ENCODE measurements around the gene GRAMD1C. TPM values are rescaled to one million over a fixed set of nuclear protein-coding genes. Genes with fewer than 3 reads are reported as not detected.

GRAMD1C gene
- polyA plus RNA-seq, 2 of the 4 experiments (the other 2 are of a cell fraction) = 0.32 to 0.59 TPM

DNA sequence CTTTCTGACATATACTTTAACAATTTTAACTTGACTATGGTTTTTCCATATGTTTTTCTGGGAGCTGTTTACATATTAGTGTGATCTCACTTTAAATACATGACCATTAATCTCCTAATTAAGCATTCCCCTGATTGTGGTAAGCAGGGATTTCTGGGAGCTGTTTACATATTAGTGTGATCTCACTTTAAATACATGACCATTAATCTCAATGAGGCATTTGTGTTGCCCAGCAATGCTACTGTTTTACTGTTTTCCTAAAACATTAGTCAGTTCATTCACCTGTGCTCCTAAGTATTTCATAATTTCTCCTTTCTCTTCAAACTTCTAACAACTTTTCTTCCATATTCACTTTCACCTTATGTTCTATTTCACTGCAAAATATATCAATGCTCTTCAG is 3.6 kb upstream of the GRAMD1C start:
- POLR2A ChIA-PET = no interaction called here
- H3K4me1 ChIP-seq = 0 out of 3 replicates have a peak, but pooled peaks cover 3% of the 10 kb centered on the region
- DNase-seq (ENCODE audit: low read depth in 1 of 2, low spot score in 1 of 2) (no peak), FAIRE-seq (no peak), ATAC-seq (no peak)
- TF ChIP-seq TFCP2L1 (CRISPR knock-in tag; IDR thresholded peaks at IDR 0.05) (no peak), EHF (CRISPR knock-in tag; IDR thresholded peaks at IDR 0.05) (no peak), POLR2A (IDR thresholded peaks at IDR 0.05; ENCODE audit: low read length) (no peak), JUNB (IDR thresholded peaks at IDR 0.05) (no peak), BHLHE40 (IDR thresholded peaks at IDR 0.05; ENCODE audit: low read depth, low read length) (no peak), FOSL2 (IDR thresholded peaks at IDR 0.05) (no peak), FOSL2 (CRISPR knock-in tag; IDR thresholded peaks at IDR 0.05) (no peak), SREBF2 (IDR thresholded peaks at IDR 0.05) (no peak), NFE2L2 (conservative IDR thresholded peaks at IDR 0.05; ENCODE audit: low read length) (no peak)
- H3K4me3 ChIP-seq = no peak overlapping the region
- 0 out of 3 replicates have a peak, but pooled peaks cover 2% of the 10 kb centered on the region for H3K9me3 ChIP-seq
- H3K4me2 ChIP-seq = no peak overlapping the region
- no peak overlapping the region for H3K27ac ChIP-seq
- CTCF ChIA-PET = interaction anchor here (0.9 to 1.3 kb wide), 2 partner anchors 8 to 78 kb away, joined by 3 to 5 read pairs; no protein-coding TSS in a partner anchor

DNA sequence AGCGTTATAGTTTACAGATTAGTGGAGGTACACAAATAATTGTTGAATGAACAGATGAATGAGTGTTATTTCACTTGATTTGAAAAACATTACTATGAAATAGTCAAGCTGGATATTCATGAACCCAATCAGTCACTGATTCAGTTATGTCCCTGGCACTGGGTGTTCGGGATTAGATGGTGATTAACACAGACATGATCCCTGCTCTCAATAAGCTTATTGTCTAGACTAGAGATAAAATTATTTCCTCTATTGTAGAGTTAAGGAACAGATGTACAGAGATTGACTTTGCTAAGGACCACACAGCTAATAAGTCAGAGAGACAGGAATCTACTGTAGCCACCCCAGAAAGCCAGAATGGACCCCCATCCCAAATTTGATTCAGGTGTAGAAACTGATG is 963 bp downstream of the GRAMD1C start:
- Histone ChIP-seq H3K4me2 (peak overlapping the region; percentile 79; the same call in 2 of the 3 replicates), H3K9me3 (no peaks in the 10 kb centered on the region), H3K27ac (no peak overlapping the region), H3K4me3 (no peak overlapping the region), H3K4me1 (no peaks in the 10 kb centered on the region)
- FAIRE-seq (no peak), ATAC-seq (no peak), DNase-seq (ENCODE audit: low read depth in 1 of 2, low spot score in 1 of 2) (no peak)
- POLR2A ChIA-PET = no interaction called here
- CTCF ChIA-PET = interaction anchor here (0.9 to 3.9 kb wide), 6 partner anchors 12 to 316 kb away, joined by 3 to 32 read pairs (median 8); no protein-coding TSS in a partner anchor
- TF ChIP-seq, protein P1, sequence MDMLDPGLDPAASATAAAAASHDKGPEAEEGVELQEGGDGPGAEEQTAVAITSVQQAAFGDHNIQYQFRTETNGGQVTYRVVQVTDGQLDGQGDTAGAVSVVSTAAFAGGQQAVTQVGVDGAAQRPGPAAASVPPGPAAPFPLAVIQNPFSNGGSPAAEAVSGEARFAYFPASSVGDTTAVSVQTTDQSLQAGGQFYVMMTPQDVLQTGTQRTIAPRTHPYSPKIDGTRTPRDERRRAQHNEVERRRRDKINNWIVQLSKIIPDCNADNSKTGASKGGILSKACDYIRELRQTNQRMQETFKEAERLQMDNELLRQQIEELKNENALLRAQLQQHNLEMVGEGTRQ (IDR thresholded peaks at IDR 0.05) = no peak
- no peak for TF ChIP-seq JUN (IDR thresholded peaks at IDR 0.05)
- no peak for TF ChIP-seq FOXS1 (CRISPR knock-in tag; IDR thresholded peaks at IDR 0.05)
- no peak for TF ChIP-seq NFE2L2 (conservative IDR thresholded peaks at IDR 0.05; ENCODE audit: low read length)
- TF ChIP-seq SMC3 (IDR thresholded peaks at IDR 0.05) = no peak
- no peak for TF ChIP-seq BHLHE40 (IDR thresholded peaks at IDR 0.05; ENCODE audit: low read depth, low read length)
- no peak for TF ChIP-seq NPAS2 (CRISPR knock-in tag; IDR thresholded peaks at IDR 0.05; ENCODE audit: borderline replicate concordance)
- TF ChIP-seq HDAC2 (IDR thresholded peaks at IDR 0.05) = no peak
- TF ChIP-seq EP300 (IDR thresholded peaks at IDR 0.05) = no peak
- no peak for TF ChIP-seq POLR2AphosphoS2 (conservative IDR thresholded peaks at IDR 0.05; ENCODE audit: low read length)
- no peak for TF ChIP-seq TFCP2L1 (CRISPR knock-in tag; IDR thresholded peaks at IDR 0.05)
- 83% methylated on average over 2 of the region's 2 CpGs for WGBS (ENCODE audit: missing lambda C conversion rate)

DNA sequence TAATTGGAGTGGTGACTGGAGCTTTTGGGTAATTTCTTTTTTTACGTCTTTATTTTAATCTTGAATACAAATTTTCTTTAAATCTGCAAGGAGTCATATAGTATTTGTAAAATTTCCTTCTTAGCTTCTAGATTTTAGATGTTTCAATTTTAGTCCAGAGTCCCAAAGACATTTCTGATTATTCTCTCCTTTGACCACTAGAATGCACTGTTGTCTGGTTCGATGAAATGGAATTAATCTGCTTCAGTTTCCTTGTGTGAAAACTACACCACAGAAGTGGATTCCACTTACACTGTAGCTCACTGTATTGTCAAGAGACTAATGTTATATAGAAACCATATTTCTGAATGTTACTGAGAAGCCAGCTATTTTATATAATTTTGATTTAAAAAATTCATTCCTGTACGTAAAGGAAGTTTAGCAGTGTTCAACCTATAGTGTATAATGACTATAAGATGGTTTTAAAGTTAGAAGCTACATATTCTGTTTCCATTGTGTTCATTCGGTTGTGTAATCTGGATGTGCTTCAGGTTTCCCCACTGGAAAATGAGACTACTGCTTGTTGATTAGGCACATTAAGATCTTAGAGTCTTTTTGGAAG is 6.1 kb downstream of the GRAMD1C start:
- POLR2A ChIA-PET = interaction anchor here (0.6 kb wide), 1 partner anchor 70 kb away, joined by 5 read pairs; no protein-coding TSS in a partner anchor
- Histone ChIP-seq H3K4me2 (no peak overlapping the region), H3K4me3 (no peak overlapping the region), H3K9me3 (no peaks in the 10 kb centered on the region), H3K27ac (no peak overlapping the region), H3K4me1 (no peaks in the 10 kb centered on the region)
- ATAC-seq (peak; percentile 54 to 75; a peak in 4 of 6 replicates), DNase-seq (ENCODE audit: low read depth in 1 of 2, low spot score in 1 of 2) (peak; percentile 44 to 47), FAIRE-seq (peak; percentile 18)
- CTCF ChIA-PET = interaction anchor here (0.6 to 4.4 kb wide), 26 partner anchors 11 to 335 kb away, joined by 3 to 34 read pairs (median 4); partner anchors contain the start of gene DRD3
- TF ChIP-seq KDM5A (IDR thresholded peaks at IDR 0.05) = no peak
- no peak for TF ChIP-seq HOXB13 (CRISPR knock-in tag; IDR thresholded peaks at IDR 0.05; ENCODE audit: low read depth)
- no peak for TF ChIP-seq FOSL2 (IDR thresholded peaks at IDR 0.05)
- TF ChIP-seq FOSL2 (CRISPR knock-in tag; IDR thresholded peaks at IDR 0.05) = no peak
- TF ChIP-seq, protein P2, sequence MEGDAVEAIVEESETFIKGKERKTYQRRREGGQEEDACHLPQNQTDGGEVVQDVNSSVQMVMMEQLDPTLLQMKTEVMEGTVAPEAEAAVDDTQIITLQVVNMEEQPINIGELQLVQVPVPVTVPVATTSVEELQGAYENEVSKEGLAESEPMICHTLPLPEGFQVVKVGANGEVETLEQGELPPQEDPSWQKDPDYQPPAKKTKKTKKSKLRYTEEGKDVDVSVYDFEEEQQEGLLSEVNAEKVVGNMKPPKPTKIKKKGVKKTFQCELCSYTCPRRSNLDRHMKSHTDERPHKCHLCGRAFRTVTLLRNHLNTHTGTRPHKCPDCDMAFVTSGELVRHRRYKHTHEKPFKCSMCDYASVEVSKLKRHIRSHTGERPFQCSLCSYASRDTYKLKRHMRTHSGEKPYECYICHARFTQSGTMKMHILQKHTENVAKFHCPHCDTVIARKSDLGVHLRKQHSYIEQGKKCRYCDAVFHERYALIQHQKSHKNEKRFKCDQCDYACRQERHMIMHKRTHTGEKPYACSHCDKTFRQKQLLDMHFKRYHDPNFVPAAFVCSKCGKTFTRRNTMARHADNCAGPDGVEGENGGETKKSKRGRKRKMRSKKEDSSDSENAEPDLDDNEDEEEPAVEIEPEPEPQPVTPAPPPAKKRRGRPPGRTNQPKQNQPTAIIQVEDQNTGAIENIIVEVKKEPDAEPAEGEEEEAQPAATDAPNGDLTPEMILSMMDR (IDR thresholded peaks at IDR 0.05) = peak; percentile 61
- TF ChIP-seq CBX2 (IDR thresholded peaks at IDR 0.05; ENCODE audit: borderline replicate concordance, low read depth) = no peak
- TF ChIP-seq NR3C1 (IDR thresholded peaks at IDR 0.05) = no peak
- TF ChIP-seq RFX5 (IDR thresholded peaks at IDR 0.05) = no peak
- TF ChIP-seq JUNB (IDR thresholded peaks at IDR 0.05) = no peak
- no peak for TF ChIP-seq ZSCAN20 (CRISPR knock-in tag; IDR thresholded peaks at IDR 0.05)
- no peak for TF ChIP-seq CBX8 (IDR thresholded peaks at IDR 0.05)
- peak; percentile 45; the same call in 2 of the 3 replicates for TF ChIP-seq SMC3 (IDR thresholded peaks at IDR 0.05)
- TF ChIP-seq, protein P3, sequence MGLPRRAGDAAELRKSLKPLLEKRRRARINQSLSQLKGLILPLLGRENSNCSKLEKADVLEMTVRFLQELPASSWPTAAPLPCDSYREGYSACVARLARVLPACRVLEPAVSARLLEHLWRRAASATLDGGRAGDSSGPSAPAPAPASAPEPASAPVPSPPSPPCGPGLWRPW (IDR thresholded peaks at IDR 0.05) = no peak
- peak; percentile 48 to 58; a peak in 4 of 5 replicates for TF ChIP-seq RAD21 (conservative IDR thresholded peaks at IDR 0.05 in 1 of 2, IDR thresholded peaks at IDR 0.05 in 1 of 2)
- no peak for TF ChIP-seq FOSB (CRISPR knock-in tag; IDR thresholded peaks at IDR 0.05)
- 26% methylated on average over 4 of the region's 4 CpGs for WGBS (ENCODE audit: missing lambda C conversion rate)
